Left renal pelvis (tissue), 4 donors: Measurements from ENCODE around the gene PI4KA. TPM values are rescaled to one million over a fixed set of nuclear protein-coding genes. Genes with fewer than 3 reads are reported as not detected.
"Not testable (repeated sequence)": the region's sequence is repeated elsewhere in the genome, so short reads cannot be mapped to it uniquely, and the experiment has no call there.

Experiments
- DNase-seq, 4 donors: peaks; one replicate each; pipeline ENCODE4 v3.0.0-alpha.2; 2013; ENCODE audit warnings: low read depth in 4 of 4, low spot score in 3 of 4
- polyA plus RNA-seq, 4 donors: library from polyadenylated mRNA; unstranded; fragments of 120-200 nt; gene quantifications; one replicate each; pipeline ENCODE4 v1.2.1, GENCODE V29; 2013; ENCODE audit not compliant: insufficient read length in 4 of 4

The PI4KA gene
- polyA plus RNA-seq, 4 donors, result 48.9 to 92.8 (median 62.9) TPM

DNA sequence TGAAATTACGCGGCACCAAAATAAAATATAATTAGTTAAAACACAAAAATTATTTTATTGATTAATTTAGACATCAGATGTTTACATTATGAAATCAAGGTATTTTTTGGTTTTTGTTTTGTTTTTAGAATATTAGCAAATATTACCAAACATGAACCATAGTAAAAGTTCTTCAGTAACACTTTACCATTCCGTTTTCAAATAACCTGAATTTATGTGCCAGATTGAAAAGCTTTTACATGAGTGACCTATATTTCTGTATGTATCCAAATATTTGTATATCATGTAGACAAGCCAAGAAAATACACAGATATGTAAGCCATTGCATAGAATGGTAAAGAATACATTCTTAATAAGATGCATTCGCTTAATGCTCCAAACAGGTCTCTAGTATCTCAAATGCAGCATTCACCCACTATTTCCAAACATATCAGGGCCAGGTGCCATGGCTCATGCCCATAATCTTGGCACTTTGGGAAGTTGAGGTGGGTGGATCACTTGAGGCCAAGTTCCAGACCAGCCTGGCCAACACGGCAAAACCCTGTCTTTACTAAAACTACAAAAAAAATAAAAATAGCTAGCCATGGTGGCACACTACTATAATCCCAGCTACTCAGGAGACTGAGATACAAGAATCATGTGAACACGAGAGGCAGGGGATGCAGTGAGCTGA is 187.1 kb downstream of the PI4KA start:
- no peak for DNase-seq

DNA sequence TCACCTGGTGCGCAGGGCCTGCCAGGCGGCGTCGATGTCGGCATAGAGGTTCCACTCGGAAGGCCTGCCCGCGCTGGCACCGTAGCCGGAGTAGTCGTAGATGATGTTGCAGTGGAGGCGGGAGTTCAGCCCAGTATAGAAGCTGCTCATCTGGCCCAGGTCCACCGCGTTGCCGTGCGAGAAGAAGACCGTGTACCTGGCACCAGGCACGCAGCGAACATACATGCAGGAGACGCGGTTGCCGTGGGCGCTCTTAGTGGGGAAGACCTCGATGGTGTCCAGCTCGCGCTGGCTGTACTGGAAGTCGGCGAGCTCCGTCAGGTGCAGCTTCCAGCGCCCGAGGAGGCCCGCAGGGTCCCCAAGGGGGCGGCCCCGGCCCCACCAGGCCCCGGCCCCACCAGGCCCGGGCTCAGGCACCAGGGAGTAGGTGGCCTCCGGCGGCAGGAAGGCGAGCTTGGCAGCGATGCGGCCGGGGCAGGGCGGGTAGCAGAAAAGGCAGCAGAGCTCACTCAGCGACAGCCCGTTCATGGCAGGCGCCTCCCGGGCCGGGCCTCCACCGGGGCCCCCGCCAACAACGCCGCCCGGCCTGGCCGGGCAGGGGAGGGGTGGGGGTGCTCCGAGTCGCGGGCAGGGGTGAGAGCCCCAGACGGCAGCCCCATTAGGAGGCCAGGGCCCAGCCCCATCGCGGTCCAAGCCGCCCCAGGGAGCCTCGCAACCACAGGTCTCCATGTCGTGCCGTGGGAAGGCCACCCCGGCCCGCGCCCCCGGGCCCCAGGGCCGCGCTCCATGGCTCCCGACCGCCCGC is 188.0 kb downstream of the PI4KA start:
- DNase-seq, result not testable (repeated sequence)

DNA sequence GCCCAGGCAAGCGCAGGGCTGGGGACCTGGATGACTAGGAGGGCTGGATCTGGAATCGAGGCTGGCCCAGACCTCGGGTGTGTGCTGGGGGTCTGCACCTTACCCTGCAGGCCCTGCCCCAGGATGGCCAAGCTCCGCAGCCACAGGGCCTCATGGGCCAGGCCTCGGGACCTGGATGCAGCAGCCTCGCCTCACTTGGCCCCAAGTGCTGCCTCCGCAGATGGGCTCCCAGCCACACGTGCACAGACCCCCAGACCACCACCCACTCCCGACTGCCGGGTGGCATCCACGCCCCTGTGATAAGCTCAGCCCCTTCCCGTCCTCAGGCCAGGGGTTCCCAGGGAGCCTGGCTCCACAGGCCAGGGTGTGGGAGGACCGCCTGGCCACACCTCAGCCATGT is 188.7 kb downstream of the PI4KA start:
- DNase-seq, result not testable (repeated sequence)

DNA sequence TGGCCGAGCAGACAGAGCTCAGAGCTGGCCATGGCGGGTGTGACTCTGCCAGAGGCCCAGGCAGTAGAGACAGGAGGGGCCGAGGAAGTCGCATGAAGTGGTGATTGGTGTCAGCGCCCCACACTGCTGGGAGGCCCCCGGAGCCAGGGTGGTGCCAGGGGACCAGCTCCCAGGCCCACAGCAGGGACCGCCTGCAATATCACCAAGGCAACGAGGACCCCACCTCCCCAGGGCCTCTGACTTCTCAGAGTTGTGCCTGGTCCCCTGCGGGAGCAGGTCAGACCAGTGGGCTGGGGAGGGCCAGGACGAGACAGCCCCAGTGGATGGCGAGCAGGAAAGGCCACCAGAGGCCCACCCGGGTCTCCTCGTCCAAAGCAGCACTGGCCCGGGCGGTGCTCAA is 189.1 kb downstream of the PI4KA start:
- not testable (repeated sequence) for DNase-seq

DNA sequence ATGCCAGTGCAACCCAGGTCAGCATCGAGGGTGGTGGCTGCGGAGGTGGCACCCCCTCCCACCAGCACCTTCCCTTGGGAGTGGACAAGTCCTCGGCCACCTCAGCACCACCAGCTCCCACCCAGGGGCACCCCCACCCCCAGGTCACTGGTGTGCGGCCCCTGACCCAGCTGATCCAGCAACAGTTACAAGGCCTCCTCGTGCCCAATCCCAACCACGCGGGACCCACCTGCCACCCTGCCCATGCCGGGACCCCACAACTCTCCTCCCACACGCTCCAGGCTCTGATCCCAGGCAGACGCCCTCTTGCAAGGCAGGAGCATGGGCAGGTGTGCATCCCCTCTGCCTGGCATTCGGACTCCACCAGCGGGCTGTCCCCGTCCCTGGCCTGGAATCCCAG is 189.8 kb downstream of the PI4KA start:
- not testable (repeated sequence) for DNase-seq

DNA sequence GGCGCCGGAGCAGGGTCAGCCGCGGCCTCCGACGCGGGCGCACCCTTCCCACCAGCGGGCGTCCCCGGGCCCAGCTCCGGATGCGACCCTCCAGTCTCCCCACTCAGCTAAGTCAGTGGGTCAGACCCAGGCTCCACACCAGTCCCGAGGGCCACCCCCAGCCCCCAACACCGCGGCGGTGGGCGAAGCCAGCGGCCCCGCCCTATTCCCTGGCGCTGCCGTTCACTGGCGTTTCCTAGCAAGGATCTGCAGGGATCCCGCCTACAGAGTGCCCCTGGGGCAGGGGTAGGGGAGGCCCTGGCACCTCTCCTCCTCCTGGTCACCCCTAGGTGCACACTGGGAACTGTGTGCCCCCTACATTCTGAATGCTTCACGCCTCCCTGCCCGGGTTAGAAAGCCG is 190.4 kb downstream of the PI4KA start:
- DNase-seq, result not testable (repeated sequence)

DNA sequence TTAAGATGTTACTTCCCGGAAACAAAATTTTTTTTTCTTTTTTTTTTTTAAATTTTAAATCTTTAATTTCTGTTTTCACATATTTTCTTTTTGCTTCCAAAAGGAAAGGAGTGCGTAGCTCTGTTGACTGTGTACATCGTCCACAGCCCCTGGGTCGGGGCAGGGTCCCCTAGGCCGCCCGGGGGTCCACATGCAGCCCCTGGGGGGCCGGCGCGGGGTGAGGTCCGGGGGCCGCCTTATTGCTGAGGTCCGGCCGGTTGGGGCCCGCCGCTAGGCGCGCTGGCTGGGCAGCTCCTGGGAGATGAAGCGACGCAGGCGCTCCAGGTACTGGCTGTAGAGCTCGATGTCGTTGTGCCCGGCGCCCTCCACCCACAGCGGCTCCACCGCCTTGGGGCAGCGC is 191.1 kb downstream of the PI4KA start:
- DNase-seq, result not testable (repeated sequence)

DNA sequence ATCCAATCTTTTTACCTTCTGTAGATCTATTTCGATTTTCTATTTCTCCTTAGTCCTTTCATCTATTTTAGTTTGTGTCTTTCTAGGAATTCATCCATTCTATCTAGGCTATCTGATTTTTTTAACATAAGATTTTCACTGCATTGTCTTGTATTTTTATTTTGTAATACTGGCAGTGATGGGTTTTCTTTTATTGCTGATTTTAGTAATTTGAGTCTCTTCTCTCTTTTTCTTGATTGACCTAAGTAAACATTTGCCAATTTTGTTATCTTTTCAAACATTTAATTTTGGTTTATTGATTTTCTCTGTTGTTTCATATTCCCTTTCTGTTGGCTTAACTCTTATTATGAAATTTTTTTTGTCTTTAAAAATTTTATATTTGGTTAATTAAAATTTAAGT is 192.1 kb downstream of the PI4KA start:
- DNase-seq, result no peak

DNA sequence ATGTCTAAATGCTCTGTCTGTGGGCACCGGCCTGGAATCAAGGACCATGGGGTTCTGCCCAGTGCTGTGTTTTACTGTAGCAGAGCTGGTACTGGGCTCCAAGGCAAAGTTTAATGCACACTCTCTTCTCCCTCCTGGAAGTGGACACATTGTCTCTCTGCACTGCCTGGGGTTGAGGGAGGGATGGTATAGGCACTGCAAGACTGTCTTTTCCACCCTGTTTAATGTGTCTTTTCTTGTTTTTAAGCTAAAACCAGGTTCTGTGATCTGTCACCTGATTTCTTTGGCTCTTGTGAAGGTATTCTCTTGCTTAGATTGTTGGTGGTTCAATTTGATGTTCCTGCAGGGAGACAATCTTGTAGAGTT is 194.0 kb downstream of the PI4KA start:
- DNase-seq, result no peak

DNA sequence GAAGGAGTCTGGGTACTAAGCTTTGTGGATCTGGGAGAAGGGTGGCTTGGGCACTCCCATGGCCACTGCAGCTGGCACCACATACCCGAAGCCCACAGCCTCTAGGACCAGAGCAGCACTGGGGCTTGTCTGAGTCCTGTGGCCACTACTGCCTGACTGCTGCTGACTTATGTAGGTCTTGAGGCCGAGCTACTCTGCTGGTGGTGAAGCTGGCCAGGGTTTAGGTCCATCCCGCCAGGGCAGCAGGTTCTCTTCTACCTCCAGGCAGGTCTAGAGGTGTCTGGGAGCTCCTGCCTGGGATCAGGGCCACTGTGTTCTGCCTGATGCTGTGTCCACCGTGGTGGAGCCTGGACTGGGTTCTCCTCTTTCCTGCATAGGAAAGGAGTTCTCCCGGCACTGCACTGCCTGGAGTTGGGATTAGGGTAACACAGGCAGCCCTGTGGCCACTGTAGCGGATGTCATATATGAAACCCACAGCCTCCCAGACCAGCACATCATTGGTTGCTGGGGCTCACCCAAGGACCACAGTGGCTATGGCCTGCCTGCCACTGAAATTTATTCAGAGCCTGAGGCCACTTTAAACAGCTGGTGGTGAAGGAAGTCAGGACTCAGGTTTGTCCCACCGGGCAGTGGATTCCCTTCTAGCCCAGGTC is 194.5 kb downstream of the PI4KA start:
- DNase-seq, result no peak

DNA sequence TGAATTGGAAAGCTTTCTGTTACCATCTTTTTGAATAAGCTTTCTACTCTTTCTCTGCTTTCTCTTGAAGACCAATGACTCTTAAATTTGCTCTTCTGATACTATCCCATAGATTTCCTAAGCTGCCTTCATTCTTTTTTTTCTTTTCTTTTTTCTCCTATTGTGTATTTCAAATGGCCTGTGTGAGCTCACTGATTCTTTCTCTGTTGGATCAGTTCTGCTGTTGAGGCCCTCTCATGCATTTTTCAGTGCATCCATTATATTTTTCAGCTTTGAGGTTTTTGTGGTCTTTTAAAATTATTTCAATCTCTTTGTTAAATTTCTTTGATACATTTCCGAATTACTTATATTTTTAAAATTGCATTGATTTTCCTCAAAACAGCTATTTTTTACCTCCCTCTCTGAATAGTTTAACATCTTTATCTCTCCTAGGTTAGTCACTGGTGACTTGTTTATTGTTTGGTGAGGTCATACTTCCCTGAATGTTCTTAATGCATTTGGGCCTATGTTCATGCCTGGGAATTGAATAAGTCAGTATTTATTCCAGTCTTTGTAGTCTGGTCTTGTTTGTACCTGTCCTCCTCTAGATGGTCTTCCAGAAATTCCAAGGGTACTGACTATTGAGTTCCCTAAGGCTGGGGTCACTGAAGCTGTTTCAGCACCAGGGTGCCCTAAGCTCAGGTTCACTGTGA is 195.3 kb downstream of the PI4KA start:
- DNase-seq, result no peak

DNA sequence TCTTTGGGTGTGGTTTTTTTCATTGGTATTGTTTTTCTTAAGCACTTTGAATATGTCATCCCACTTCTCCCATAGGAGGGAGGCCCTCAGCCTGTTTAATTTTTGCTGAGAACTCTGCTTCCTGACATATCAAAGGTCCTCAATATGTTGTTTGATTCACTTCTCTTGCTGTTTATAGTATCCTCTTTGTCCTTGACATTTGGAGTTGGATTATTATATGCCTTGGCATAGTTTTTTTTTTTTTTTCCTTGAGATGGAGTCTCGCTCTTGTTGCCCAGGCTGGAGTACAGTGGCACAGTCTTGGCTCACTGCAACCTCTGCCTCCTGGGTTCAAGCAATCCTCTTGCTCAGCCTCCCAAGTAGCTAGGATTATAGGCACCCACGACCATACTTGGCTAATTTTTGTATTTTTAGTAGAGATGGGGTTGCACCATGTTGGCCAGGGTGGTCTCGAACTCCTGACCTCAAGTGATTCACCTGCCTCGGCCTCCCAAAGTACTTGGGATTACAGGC is 196.0 kb downstream of the PI4KA start:
- not testable (repeated sequence) for DNase-seq

DNA sequence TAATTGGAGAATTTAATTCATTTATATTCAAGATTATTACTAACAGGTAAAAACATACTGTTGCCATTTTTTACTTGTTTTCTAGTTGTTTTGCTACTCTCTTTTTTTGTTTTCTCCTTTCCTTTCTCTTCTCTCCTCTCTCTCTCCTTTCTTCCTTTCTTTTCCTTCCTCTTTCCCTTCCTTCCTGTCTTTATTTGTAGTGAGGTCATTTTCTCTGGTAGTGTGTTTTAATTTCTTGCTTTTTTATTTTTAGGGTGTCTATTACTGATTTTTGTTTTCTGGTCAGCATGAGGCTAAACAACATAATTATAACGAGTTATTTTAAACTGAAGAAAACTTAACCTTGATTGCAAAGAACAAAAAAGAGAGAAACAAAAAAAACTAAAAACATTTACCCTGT is 197.1 kb downstream of the PI4KA start:
- no peak for DNase-seq

DNA sequence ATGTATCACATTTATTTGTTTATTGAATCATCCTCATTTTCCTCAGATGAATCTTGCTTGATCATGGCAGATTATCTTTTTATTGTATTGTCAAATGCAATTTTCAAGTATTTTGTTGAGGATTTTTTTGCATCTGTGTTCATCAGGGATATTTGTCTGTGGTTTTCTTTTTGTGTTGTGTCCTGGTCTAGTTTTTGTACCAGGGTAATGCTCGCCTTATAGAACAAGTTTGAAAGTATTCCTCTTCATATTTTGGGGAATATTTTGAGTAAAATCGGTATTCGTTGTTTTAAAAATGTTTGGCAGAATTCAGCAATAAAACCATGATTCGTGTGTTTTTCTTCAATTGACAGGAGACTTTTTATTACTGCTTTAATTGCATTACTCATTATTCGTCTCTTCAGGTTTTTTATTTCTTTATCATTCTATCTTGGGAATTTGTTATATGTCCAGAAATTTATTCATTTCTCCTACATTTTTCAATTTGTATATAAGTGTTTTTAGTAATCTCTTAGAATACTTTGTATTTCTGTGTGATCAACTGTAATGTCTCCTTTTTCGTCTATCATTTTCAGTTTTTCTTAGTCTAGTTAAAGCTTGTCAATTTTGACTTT is 198.1 kb downstream of the PI4KA start:
- DNase-seq, result no peak

DNA sequence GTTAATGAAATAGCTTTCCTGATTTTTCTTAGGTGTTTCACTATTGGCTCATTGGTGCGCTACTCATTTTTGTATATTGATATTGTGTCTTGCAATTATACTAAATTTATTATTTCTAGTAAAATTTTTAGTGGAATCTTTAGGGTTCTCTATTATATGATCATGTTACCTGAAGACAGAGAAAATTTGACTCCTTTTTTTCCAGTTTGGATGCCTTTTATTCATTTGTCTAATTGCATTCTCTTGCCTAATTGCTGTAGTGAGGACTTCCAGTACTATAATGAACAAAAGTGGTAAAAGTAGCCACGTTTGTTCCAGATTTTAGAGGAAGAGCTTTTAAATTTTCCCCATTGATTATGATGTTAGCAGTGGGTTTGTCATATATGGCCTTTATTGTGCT is 198.7 kb downstream of the PI4KA start:
- DNase-seq, result no peak

DNA sequence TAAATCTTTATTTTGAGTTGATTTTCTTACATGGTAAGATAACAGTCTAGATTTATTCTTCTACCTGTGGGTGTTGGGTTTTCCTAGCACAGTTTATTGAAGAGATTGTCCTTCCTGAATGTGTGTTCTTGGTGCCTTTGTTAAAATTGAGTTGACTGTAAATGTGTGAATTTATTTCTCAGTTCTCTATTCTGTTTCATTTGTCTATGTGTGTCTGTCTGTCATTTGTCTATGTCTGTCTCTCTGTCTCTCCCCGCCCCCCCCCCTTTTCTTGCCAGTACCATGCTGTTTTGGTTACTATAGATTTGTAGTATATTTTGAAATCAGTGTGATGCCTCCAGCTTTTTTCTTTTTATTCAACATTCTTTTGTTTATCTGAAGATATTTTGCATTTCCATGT is 199.4 kb downstream of the PI4KA start:
- no peak for DNase-seq

DNA sequence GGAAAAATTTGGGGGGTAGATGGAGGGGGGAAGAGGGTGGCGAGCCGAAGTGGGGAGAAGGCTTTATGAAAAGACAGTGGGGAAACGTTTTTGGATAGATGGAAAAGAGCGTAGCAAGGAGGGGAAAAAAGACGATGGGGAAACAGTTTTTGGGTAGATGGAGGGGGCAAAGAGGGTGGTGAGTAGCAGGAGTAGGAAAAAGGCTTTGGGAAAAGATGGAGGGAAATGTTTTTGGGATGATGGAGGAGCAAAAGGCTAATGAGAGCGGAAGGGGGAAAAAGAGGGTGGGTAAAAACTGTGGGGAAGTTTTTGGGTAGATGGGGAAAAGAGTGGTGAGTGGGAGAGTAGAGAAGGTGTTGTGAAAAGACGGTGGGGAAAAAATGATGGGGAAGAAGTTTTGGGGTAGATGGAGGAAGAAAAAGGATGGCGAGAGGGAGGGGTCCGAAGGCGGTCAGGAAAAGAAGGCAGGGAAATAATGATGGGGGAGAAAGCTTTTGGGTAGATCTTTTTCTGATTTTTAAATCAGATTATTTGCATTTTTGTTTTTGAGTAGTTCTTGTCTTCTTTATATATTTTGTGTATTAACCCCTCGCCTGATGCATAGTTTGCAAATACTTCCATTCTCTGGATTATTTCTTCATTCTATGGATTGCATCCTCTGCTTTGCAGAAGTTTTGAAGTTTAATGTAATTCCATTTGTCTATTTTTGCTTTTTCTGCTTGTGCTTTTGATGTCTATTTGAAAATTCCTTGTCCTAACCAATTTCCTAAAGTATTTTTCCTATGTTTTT is 200.0 kb downstream of the PI4KA start:
- no peak for DNase-seq

DNA sequence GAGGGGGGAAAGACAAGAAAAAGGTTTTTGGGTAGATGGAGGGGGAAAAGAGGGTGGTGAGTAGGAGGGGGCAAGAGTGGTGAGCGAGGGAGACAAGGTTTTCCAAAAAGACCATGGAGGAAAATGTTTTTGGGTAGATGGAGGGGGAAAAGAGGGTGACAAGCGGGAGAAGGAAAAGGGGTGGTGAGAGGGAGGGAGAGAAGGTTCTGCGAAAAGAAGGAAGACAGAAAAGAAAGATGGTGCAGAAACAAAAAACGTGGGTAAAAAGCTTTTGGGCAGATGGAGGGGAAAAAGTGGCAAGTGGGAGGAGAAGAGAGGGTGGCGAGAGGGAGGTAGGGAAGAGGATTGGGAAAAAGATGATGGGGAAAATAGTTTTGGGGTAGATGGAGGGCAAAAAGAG is 200.6 kb downstream of the PI4KA start:
- DNase-seq, result no peak
